GM19463 (cell line): ENCODE measurements around the gene MAGI1.
"Not testable (repeated sequence)": the region's sequence is repeated elsewhere in the genome, so short reads cannot be mapped to it uniquely, and the experiment has no call there.

ENCODE experiments used
- ATAC-seq: cut with Tn5 transposase; IDR thresholded peaks from one replicate; pipeline ENCODE4 v1.9.1; 2021; ENCODE audit warnings: mild to moderate bottlenecking, moderate library complexity; ENCODE audit not compliant: unreplicated experiment

MAGI1 gene

DNA sequence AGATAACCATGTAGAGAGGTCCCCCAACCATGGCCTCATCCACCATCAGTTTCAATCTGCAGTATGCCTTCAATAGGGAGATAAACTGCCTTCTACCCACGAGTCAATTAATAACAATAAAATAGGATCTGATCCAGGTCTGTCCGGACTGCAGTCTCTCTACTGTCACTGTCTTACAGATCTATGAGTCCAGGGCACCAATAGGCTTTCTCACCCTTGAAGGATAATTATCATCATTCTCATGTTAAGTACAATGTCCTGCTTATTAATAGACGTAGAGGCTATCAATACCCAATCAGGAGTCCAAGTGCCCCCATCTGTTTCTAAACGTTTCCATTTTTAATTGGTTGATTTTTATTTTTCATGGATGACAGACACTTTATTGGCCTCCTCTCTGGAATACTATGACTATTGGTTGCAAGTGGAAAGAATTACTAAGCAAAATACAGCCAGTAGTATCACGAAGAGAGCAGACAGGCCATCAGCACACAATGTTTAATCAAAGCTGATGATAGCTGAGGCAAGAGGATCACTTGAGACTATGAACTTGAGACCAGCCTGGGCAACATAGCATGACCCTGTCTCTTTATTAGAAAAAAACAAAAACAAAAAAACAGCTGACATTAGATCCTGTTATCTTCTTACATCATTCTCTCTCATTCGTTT, 480.7 kb downstream of the MAGI1 start:
- ATAC-seq = no peak

DNA sequence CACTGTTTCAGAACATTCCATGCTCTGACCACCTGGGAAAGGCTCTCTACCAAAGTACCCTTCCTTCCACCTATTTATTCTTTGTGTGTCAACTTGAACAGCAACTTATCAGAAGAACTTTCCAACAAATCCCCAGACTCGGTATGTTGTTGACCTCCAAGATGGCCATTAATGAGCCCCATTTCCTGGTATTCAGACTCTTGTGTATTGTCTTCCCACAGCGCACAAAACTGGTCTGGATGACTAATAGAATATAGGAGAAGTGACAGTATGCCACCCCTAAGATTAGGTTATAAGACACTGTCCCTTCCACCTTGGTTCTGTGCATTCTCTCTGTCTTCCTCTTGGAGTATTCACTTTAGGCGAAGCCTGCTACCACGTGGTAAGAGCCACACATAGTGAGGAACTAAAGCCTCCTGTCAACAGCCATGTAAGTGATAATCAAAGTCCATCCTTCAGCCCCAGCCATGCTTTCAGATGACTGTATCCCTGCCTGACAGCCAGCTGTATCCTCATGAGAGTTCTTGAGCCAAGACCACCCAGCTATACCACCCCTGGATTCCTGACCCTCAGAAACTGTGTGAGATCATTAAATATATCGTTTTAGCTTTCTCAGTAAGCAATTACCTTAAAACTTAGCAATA, 481.7 kb downstream of the MAGI1 start:
- no peak for ATAC-seq

DNA sequence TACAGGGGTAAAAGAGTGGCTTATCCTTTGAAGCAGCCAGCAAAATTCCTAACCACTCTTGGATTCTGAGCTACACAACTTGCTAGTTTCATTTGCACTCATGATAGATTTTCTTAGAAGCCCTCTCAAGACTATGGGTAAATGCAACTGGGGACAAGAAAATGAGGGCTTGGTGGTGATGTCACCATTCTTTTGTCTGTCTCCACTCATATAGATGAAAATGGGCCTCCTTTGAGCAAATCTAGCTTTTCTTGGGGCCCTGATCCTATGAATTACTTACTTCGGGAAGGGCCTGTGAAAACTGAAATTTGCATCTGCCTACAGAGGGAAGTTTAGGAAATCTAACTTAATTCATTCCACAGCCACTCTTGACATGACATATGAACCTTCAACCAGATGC, 486.3 kb downstream of the MAGI1 start:
- no peak for ATAC-seq

DNA sequence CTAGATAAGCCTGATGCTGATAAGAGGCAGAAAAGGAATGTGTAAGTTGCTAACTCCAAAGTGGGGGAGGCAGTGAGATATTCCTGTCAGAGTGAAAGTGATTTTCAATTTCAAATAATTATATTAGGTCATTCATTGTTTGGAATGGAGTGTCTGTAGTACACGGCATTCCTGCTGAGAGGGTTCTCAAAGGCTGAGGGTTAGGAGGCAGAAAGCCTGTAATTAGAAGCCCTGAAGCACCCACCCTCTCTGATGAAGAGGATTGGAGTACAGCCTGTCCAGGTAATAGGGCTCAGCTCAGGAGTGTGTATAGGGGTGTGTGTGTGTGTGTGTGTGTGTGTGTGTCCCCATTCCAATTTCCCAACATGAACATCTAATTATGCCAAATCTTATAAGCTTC, 486.8 kb downstream of the MAGI1 start:
- ATAC-seq = no peak

DNA sequence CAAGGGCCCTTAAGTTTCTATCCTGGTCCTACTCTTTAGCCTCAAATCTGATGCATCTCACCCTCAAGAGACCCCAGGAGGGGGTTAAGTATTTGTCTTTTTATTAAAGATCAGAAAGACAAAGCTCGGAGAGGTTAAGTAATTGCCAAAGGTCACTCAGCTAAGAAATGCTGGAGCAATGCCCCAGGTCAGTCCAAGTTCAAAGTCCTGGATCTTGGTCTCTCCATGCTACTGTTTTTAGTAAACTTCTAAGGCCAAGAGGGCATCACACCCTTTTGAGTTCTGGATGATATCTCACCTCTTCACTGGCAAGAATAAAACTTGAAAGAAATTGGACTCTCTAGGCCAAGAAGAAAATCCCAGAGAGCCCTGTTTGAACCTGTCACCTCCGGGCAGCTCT, 488.6 kb downstream of the MAGI1 start:
- no peak for ATAC-seq

DNA sequence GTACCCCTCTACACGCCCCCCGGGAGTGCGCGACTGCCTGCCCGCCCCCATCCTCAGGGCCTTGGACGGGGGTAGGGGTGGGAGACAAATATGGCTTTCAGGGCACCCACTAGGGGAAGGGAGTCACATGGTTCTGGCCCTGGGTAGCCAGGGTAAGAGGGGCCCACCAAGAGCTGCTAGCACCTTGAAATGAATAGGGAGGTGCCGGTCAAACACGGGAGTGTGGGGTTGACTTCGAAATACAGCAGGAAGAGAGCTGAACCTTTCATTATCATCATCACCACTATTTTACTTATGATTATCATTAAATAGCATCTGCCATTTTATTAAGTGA, 489.1 kb downstream of the MAGI1 start:
- ATAC-seq = no peak

DNA sequence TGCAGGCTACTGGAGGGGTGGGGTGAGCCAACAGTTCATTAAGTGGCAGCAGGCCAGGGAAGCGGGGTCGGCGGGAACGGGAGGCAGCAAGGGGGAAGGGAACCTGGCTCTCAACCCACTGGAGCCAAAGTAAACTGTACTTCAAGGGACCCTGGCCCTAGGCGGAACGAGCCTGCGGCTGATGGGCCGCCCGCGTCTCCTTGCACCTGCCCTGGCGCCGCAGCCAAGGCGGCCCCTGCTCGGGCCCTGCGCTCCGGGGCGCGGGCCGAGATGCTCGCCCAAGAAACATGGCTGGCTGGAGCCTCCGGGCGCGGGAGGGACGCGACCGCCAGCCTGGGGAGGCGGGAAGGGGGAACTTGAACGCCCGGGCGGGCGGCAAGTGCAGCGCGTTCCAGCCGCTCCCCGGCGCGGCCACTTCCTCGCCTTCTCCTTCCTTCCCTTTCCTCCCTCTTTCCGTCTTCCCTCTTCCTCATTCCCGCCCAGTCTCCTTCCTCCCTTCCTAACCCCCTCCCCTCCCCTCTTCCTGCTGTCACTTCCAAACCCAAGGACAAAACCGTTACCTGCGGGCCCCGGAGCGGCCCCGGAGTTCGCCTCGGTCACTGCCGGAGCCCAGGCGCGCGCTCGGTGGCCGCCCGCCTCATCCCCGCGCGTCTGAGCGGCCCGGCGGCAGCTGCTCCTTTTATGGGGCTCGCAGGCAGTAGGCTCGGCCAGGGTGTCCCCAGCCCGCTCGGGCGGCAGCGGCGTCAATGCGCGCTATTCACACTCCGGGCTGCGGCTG, 489.7 kb downstream of the MAGI1 start:
- ATAC-seq = no peak

DNA sequence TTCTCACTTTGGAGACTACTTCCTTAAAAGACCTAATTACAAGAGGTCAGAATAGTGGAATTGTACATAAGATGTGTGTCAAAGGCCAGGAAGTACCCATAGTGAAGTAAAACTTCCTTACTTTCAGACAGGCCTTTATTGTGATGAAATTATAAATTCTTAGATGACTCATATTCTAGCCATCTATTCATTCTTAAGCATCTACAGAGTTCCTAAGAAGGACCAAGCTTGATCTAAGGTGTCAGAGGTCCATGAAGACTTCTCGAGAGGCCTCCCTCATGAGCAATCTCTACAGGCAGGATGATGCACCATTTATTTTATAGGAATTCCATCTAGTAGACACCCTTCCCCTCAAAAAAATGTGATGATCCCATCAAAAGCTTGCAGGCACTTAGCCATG, 493.3 kb downstream of the MAGI1 start:
- no peak for ATAC-seq

DNA sequence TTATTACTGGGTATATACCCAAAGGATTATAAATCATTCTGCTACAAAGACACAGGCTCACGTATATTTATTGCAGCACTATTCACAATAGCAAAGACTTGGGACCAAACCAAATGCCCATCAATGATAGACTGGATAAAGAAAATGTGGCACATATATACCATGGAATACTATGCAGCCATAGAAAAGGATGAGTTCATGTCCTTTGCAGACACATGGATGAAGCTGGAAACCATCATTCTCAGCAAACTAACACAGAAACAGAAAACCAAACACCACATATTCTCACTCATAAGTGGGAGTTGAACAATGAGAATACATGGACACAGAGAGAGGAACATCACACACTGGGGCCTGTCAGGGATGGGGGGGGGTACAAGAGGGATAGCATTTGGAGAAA, 495.3 kb downstream of the MAGI1 start:
- not testable (repeated sequence) for ATAC-seq

DNA sequence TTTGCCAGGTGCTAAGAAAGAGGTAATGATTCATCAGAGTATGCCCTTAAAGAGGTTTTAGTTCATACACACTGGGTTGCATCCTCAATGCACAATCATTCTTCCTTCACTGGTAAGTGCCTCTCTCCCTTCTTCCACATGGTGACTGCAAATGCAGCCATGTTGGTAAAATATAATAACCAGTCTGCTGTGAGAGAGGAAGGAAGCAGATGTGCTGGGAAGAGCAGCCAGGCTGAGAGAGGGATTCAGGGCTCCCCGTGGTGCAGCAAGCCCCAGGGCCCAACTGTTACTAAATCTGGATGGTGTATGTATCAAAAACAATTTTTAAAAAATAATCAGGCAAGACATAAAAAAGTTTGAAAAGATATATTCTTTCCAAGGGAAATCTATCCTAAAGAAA, 498.1 kb downstream of the MAGI1 start:
- ATAC-seq = no peak

DNA sequence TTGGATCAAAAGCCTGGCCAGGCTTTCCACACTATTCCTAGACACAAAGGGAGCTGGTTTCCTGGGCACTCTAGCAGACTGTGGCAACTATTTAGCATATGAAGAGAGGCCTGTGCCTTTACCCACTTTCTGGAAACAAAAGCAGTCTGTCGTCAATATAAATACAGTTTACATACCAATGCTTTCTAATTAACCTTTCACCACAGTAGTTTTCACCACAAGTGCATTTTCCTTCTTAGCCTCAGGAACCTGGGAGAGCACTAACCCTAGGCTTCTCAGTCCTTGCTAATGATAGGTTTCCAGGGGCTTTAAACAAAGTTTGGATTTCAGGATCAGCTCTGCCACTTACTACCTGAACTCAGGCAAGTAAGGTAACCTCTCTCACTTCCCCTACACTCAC, 499.1 kb downstream of the MAGI1 start:
- ATAC-seq = no peak

DNA sequence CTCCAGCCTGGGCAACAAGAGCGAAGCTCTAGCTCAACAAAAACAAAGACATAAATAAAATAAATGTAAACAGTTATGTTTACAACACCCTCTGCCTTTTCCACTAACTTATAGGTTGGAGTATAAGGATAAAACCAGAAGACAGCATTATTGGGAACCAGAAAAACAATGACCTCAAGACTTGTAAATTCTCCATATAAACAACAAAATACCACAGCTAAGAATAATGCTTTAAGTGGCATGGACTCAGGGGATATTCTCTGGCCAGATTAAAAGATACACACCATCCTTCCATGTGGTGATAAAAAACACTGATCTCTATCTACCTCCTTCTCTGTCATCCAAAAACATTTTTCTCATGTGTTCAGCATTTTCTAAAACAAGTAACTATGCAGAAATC, 500.6 kb downstream of the MAGI1 start:
- no peak for ATAC-seq

DNA sequence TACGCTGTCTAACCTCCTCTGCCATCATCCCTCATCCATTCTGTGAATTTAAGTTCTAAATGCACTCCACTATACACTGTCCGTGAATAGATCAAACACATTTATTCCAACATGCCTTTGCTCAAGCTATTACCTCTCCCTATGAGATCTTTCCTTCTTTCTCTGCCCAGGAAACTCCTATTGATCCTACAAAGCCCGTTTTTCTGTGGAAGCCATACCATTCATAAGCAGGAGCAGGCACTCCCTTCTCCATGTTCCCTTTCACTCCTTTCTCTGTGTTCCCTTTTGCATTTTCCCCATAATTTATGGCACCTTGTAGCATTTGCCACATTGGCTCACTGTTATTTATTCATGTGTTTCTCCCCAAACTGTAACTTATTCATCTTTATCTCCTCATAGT, 501.6 kb downstream of the MAGI1 start:
- no peak for ATAC-seq

DNA sequence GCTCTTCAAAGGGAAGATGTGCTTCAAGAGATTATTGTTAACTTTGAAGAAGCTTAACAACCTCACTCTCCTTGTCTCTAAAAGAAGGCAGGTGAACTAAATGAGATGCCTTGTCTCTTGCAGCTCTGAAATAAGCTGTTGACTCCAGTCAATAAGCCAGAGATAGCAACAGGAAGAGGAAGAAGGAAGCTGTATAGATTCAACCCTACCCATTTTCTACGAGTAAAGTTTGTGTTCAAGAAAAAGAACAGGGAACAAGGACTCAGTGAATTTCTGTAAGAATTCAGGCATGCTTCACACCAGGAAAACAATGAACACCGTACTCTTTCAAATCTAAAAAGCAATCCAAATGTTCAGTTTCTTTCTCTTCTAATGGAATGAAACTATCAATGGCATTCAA, 503.5 kb downstream of the MAGI1 start:
- ATAC-seq = no peak

DNA sequence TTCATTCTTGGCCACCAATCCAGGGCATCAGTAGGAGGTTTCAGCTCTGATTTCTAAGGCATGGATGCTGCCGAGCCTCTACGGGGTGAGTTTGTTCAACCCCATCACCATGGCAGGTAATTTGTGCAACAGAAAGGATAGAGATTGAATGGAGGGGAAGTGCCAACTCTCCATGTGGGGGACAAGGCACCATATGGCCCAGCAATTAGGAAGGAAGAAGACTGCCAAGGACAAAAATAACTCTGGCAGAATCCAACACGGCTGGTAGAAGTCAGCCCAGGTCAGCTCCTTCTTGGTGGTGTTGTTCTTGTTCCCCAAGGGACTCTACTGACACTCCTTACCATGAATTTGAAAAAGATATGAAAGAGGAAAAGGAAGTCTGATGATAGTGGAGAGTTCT, 503.9 kb downstream of the MAGI1 start:
- ATAC-seq = no peak

DNA sequence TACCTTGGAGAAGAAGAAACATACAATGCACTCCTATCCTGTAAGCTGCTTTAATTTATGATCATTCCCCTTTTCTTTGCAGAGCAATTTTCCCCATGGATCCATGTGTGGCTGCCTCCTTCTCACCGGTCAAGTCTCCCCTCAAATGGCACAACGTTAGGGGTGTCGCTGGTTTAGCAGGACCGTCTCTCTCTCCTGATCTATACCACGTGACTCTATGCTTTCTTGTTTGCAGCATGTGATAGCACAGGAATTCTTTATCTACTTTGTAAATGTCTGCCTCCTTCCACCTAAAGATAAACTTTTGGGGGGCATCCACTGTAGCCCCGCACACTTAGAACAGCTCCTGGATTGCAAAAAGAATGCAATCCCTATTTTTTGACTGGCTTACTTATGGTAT, 506.0 kb downstream of the MAGI1 start:
- no peak for ATAC-seq

DNA sequence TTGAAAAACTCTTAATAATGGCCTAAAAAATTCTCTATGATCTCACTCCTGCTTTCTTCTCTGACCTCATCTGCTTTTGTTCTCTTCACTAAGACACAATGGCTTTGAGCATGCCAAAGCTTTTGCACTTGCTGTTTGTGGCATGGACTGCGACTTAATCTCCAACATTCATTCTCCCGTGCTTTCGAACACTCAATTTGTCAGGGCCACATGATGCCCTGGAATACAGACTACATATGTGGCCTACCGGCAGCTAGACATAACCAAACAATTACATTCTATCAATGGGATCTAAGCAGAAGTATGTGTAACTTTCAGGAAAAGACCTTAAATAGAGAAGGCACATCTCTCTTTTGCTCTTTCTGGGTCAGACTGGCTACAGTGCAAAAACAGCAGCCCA, 506.5 kb downstream of the MAGI1 start:
- ATAC-seq = no peak

DNA sequence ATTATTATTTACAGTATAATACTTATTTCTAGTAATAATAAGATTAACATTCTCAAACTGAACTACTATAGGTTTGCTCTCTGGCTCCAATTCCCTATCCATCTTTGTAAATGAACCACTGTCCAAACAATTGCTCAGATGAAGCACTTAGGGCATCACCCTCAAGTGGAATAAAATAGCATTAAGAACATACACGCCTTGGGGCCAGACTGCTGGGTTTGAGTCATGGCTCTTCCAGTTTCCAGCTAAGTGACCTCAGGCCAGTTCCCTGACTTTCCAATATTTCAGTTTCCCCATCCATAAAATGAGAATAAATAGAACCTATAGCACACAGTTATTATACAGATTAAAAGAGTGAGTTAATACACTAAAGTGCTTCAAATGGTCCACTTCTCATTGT, 507.2 kb downstream of the MAGI1 start:
- no peak for ATAC-seq

DNA sequence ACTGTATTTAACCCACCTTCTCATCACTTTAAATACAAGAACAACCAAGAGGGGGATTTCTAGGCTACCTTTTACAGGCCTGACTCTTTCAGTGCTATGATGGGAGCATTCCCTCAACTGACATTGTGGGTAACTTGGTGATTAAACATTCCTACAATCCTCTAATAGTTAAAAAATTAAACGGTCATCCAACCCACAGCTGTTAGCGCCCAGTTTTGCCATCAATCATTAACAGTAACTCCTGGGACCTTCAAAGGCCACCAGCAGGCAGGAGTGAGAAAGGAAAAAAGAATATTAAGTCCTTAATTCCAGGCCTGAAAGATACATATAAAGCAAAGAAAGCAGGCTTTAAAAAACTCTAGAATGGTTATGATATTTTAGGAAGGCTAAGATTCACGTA, 512.1 kb downstream of the MAGI1 start:
- ATAC-seq = no peak

DNA sequence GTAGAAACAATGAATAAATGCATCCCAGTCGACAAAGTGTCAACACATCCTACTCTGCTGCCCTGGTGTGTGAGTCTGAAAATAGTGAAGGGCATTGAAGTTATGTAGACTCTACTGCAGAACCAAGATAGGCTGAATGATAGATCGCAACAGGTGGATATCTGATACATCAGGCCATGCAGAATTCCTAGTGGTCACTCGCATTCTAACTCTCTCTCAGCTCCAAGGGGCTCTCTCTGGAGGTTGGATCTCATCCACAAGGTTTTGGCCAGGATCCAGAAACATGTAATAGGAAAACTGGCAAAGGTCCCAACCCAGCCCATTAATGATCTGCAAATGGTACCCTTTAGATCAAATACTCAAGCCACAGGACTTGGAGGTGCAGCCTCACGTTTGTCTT, 514.1 kb downstream of the MAGI1 start:
- ATAC-seq = no peak

DNA sequence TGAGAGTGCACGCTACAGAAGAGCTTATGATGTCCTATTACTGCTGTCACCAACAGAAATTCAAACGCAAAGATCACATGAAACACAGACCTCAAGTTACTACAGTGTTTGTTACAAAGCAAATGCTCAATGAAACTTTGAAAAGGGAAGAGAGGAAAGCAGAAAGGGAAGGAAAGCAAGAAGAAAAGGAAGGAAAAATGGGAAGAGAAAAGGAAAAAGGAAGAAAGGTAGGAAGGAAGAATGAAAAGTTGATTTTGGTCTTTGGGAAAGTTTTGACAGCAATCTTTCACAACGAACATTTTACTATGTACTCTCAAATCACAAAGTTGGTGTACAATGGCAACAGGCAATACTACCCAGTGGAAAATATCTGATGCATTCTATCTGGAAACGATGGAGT, 514.8 kb downstream of the MAGI1 start:
- ATAC-seq = no peak

DNA sequence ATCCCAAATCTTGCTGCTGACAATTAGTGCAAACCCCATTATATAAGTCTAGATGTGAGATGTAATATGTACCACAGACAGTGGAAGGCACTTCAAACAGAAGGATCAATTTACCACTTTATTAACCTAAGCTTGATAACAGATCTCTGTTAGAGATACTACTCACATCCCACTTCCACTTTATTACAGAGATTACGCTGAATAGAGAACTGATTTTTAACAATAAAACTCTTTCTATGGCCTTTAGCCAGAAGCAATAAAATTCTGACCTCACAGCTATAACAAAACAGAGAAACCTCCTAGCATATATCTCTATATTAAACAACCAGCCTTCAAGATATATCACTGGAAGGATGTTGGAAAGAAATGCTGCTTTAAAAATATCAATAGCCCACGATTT, 517.7 kb downstream of the MAGI1 start:
- no peak for ATAC-seq
